ENCODE results near the gene NEAT1.
A peak's percentile ranks its signal among the peaks of the same experiment; 100 is the strongest.
"Not testable (repeated sequence)": the region's sequence is repeated elsewhere in the genome, so short reads cannot be mapped to it uniquely, and the experiment has no call there.

The NEAT1 gene

DNA sequence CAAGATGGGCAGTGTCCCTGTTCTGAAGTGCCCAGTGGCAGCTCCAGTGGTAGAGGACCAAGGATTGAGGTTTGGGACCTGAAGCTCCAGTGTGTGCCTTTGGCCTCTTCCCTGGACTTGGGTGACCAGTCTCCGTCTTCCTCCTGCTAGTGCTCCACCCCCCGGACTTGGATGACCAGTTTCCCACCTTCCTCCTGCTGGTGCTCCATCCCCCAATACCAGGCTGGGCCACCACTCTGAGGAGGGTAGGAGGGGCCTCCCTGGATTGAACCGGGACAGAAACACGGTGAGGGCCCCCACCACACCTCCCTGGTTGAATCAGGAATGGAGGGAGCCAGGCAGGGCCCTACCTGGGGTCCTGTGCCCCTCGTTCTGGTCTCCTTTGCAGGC lies 10.9 kb upstream of the NEAT1 start:
- DNase-seq: no peak

- DNase-seq: no peak
Measured at GRCh38 chr11:65412271-65413076, 10.1 kb upstream of the NEAT1 start.

DNA sequence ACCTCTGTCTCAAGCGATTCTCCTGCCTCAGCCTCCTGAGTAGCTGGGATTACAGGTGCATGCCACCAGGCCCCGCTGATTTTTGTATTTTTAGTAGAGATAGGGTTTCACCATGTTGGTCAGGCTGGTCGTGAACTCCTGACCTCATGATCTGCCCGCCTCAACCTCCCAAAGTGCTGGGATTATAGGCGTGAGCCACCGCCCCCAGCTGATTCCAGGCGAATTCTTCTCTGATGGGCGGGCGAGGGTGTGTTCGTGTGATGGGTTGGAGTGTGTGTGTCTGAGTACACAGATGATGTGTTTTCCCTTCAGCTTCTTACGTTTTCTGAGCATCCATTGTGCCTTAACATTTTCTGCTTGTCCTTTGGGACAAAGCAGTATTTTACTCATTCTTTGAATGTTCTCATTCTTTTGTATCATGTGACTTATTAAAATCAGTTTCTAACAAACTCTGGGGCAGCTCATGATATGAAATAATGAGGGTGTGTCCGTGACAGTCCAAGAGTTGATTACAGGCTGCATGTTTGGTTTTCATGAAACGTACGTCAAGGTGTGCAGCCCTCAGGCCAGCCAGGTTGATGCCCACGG lies 9.4 kb upstream of the NEAT1 start:
- DNase-seq: not testable (repeated sequence)

GRCh38 chr11:65414776-65415498 lies 7.7 kb upstream of the NEAT1 start:
- no peak for DNase-seq

GRCh38 chr11:65415499-65416340 lies 6.9 kb upstream of the NEAT1 start:
- DNase-seq: no peak

- peak; percentile 92 for DNase-seq
Measured at GRCh38 chr11:65416341-65416824, 6.2 kb upstream of the NEAT1 start.

- DNase-seq: peak; percentile 40
Measured at GRCh38 chr11:65416841-65417701, 5.5 kb upstream of the NEAT1 start.

GRCh38 chr11:65417702-65418430 lies 4.7 kb upstream of the NEAT1 start:
- peak; percentile 55 for DNase-seq

DNA sequence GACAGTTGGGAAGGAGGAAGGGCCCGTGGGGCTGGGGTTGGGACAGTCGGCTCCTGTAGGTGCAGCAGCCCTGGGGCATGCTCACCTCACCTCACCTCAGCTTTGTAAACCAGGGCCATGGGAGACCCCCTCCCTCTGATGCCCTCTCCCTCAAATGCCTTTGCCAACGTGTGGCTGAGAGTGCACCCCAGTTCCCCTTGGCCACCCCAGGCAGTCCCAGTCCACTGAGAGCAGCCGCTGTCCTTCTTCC lies 4.2 kb upstream of the NEAT1 start:
- no peak for DNase-seq

- peak; percentile 87 for DNase-seq
Measured at GRCh38 chr11:65418681-65419459, 3.7 kb upstream of the NEAT1 start.

GRCh38 chr11:65419460-65419771 lies 3.2 kb upstream of the NEAT1 start:
- DNase-seq: no peak

DNA sequence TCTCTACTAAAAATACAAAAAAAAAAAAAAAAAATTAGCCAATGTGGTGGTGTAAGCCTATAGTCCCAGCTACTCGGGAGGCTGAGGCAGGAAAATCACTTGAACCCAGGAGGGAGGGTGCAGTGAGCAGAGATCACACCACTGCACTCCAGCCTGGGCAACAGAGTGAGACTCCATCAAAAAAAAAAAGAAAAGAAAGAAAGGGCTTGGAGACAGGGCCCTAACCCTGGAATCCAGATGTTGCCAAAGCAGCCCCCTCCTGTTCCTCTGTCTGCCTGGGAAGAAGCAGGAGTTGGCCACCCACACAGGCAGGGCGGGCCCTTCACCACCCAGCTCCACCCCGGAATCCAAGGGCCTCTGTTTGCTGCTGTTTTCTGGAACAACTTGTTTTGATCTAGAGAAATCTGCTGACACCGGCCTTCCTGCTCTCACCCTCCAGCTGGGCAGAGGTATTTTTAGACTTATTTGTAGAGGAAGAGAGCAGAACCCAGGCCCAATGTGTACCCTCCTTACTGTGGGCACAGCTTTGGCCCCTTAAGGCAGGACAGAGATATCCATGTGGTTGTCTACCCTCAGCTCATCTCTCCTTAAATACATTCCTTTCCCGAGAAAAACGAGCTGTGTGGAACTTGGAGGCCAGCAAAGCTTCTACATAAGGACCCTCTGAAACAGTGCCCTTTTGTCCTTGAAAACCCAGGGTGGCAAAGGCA lies 2.7 kb upstream of the NEAT1 start:
- peak; percentile 84 for DNase-seq

- peak; percentile 10 for DNase-seq
Measured at GRCh38 chr11:65420506-65420905, 2.1 kb upstream of the NEAT1 start.

DNA sequence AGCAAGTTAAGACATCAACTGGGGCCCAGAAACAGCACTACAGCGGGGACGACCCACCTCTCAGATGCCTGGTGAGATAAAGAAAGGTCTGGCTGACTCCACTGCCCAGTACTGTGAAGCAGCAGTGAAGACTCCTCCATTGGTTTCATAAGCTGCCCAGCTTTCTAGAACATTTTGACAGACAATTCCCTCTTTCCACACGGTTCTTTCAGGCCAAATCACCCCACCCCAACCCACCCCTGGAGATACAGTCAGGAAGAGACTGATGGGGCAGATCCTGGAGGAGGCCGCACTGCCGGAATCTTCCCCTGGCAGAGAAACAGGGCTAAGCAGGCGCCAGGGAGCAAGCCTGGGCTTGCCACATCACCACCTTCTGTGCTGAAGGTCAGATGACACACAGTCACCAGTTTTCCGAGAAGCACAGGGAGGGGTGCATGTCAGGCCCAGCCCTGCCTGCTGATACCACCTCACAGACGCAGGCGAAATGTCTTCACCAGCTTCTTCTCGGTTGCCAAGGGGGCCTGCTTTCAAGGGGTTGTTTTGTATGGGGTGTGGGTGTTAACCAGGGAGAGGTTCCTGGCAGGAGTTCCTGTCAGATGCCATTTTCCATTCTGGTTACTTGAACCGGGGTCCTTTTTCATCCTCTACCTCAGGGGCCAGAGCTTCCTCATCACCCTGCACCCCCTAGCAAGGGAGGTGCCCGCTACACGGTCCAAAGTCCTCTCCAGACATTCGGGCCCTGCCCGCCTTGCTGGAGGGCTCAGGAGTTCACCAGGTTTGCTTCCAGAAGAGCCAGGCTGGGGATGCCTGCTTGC lies 1.4 kb upstream of the NEAT1 start:
- DNase-seq: peak; percentile 92

GRCh38 chr11:65421794-65422632 lies 585 bp upstream of the NEAT1 start:
- peak; percentile 95 for DNase-seq

- peak; percentile 52 for DNase-seq
Measured at GRCh38 chr11:65423516-65424204, 1.1 kb downstream of the NEAT1 start.
